ENCODE measurements around the gene GNAT1.

The GNAT1 gene

GRCh38 chr3:50190936-50191660 is at the start of gene GNAT1:
Gene GNAT1 (plus strand): TSS chr3:50191610. CDS start chr3:50191726, 116 bp downstream.
- DNase-seq: no peak

GRCh38 chr3:50146316-50146901 is 45.0 kb upstream of the GNAT1 start:
- no peak for DNase-seq

GRCh38 chr3:50147016-50147415 is 44.4 kb upstream of the GNAT1 start:
- no peak for DNase-seq

GRCh38 chr3:50147447-50147846 is 44.0 kb upstream of the GNAT1 start:
- DNase-seq: no peak

- DNase-seq: no peak
Measured at GRCh38 chr3:50147861-50148260, 43.5 kb upstream of the GNAT1 start.

- no peak for DNase-seq
Measured at GRCh38 chr3:50150404-50150750, 41.0 kb upstream of the GNAT1 start.

GRCh38 chr3:50150863-50151686 is 40.3 kb upstream of the GNAT1 start:
- no peak for DNase-seq

GRCh38 chr3:50151728-50152127 is 39.7 kb upstream of the GNAT1 start:
- DNase-seq: no peak

- DNase-seq: no peak
Measured at GRCh38 chr3:50153782-50154475, 37.5 kb upstream of the GNAT1 start.

GRCh38 chr3:50154476-50154839 is 37.0 kb upstream of the GNAT1 start:
- no peak for DNase-seq

GRCh38 chr3:50154840-50155490 is 36.4 kb upstream of the GNAT1 start, which contains the start of gene SEMA3F:
Gene SEMA3F (plus strand): TSS chr3:50155324. CDS start chr3:50159623, 4,299 bp downstream.
- no peak for DNase-seq

- DNase-seq: no peak
Measured at GRCh38 chr3:50155491-50155878, 35.9 kb upstream of the GNAT1 start.

GRCh38 chr3:50155891-50156290 is 35.5 kb upstream of the GNAT1 start:
- no peak for DNase-seq

GRCh38 chr3:50156549-50157493 is 34.6 kb upstream of the GNAT1 start:
- DNase-seq: no peak

GRCh38 chr3:50157827-50158529 is 33.4 kb upstream of the GNAT1 start:
- no peak for DNase-seq

- DNase-seq: no peak
Measured at GRCh38 chr3:50158530-50159146, 32.8 kb upstream of the GNAT1 start.

GRCh38 chr3:50160561-50160983 is 30.8 kb upstream of the GNAT1 start:
- DNase-seq: no peak

- no peak for DNase-seq
Measured at GRCh38 chr3:50161320-50161719, 30.1 kb upstream of the GNAT1 start.

- no peak for DNase-seq
Measured at GRCh38 chr3:50162034-50162883, 29.2 kb upstream of the GNAT1 start.

Data from SHP77 treated with DMSO at 0.1 percent for 48 hours (cell line).